ENCODE data around the gene NR1H3. TPM values are rescaled to one million over a fixed set of nuclear protein-coding genes. Genes with fewer than 3 reads are reported as not detected.
A peak's percentile ranks its signal among the peaks of the same experiment; 100 is the strongest.
"Not testable (repeated sequence)": the region's sequence is repeated elsewhere in the genome, so short reads cannot be mapped to it uniquely, and the experiment has no call there.

Gene NR1H3
- total RNA-seq, 1 donor from 2014 or later = 23.5 TPM

DNA sequence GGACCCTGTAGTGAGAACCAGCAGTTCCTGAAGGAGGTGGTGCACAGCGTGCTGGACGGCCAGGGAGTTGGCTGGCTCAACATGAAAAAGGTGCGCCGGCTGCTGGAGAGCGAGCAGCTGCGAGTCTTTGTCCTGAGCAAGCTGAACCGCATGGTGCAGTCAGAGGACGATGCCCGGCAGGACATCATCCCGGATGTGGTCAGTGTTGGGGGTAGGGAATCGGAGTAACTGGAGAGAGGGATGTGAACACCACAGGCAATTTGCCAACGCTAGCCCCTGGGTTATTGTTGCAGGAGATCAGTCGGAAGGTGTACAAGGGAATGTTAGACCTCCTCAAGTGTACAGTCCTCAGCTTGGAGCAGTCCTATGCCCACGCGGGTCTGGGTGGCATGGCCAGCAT, 32.1 kb downstream of the NR1H3 start:
- Histone ChIP-seq H3K27me3 (ENCODE audit: control insufficient read depth in 3 of 3, insufficient read depth in 3 of 3, low read length in 3 of 3) (no peaks in the 10 kb centered on the region), H3K4me3 (ENCODE audit: low read length in 3 of 3) (no peak overlapping the region), H3K27ac (ENCODE audit: low read depth, low read length) (no peak overlapping the region), H3K36me3 (ENCODE audit: control insufficient read depth in 3 of 3, insufficient read depth in 3 of 3, low read length in 3 of 3) (peaks cover 71 to 79% (median 74%) of the 10 kb centered on the region in 3 donors), H3K9me3 (ENCODE audit: control insufficient read depth in 3 of 3, low read length in 3 of 3) (no peaks in the 10 kb centered on the region), H3K9ac (ENCODE audit: low read depth in 1 of 3, low read length in 3 of 3) (no peak overlapping the region), H3K4me1 (ENCODE audit: control insufficient read depth in 3 of 3, insufficient read depth in 3 of 3, low read length in 3 of 3) (peaks cover 8 to 18% (median 16%) of the 10 kb centered on the region in 3 donors)

DNA sequence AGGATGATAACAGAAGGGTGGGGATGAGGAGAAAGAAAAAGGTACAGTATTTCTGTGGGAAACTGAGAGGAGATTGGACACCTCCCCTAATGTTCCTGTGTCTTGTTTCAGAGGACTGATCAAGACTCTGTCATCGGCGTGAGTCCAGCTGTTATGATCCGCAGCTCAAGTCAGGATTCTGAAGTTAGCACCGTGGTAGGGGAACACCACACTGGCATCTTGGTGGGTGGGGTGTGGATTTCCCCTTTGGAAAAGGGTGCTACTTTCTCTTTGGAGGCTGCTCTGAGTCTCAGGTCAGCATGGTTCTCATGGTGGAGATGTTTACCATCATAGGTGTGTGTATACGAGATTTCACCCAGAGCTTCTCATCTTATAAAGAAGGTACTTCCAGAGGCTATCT, 37.6 kb downstream of the NR1H3 start:
- H3K36me3 ChIP-seq (ENCODE audit: control insufficient read depth in 3 of 3, insufficient read depth in 3 of 3, low read length in 3 of 3) = peaks cover 63 to 76% (median 72%) of the 10 kb centered on the region in 3 donors
- no peaks in the 10 kb centered on the region for H3K4me1 ChIP-seq (ENCODE audit: control insufficient read depth in 3 of 3, insufficient read depth in 3 of 3, low read length in 3 of 3)
- peaks cover 0 to 8% (median 0%) of the 10 kb centered on the region in 3 donors for H3K9me3 ChIP-seq (ENCODE audit: control insufficient read depth in 3 of 3, low read length in 3 of 3)
- H3K9ac ChIP-seq (ENCODE audit: low read depth in 1 of 3, low read length in 3 of 3) = no peak overlapping the region
- no peak overlapping the region for H3K4me3 ChIP-seq (ENCODE audit: low read length in 3 of 3)
- no peaks in the 10 kb centered on the region for H3K27me3 ChIP-seq (ENCODE audit: control insufficient read depth in 3 of 3, insufficient read depth in 3 of 3, low read length in 3 of 3)
- H3K27ac ChIP-seq (ENCODE audit: low read depth, low read length) = no peak overlapping the region

- Histone ChIP-seq H3K27me3 (ENCODE audit: control insufficient read depth in 3 of 3, insufficient read depth in 3 of 3, low read length in 3 of 3) (no peaks in the 10 kb centered on the region), H3K4me1 (ENCODE audit: control insufficient read depth in 3 of 3, insufficient read depth in 3 of 3, low read length in 3 of 3) (no peaks in the 10 kb centered on the region), H3K4me3 (ENCODE audit: low read length in 3 of 3) (no peak overlapping the region), H3K9ac (ENCODE audit: low read depth in 1 of 3, low read length in 3 of 3) (no peak overlapping the region), H3K9me3 (ENCODE audit: control insufficient read depth in 3 of 3, low read length in 3 of 3) (peaks cover 0 to 8% (median 0%) of the 10 kb centered on the region in 3 donors), H3K36me3 (ENCODE audit: control insufficient read depth in 3 of 3, insufficient read depth in 3 of 3, low read length in 3 of 3) (peaks cover 56 to 72% (median 65%) of the 10 kb centered on the region in 3 donors), H3K27ac (ENCODE audit: low read depth, low read length) (no peak overlapping the region)
Observed at GRCh38 chr11:47296045-47296444, 38.2 kb downstream of the NR1H3 start.

GRCh38 chr11:47299078-47299477, 41.3 kb downstream of the NR1H3 start:
- Histone ChIP-seq H3K4me3 (ENCODE audit: low read length in 3 of 3) (no peak overlapping the region), H3K9me3 (ENCODE audit: control insufficient read depth in 3 of 3, low read length in 3 of 3) (peaks cover 0 to 8% (median 0%) of the 10 kb centered on the region in 3 donors)

GRCh38 chr11:47302853-47303252, 45.1 kb downstream of the NR1H3 start:
- no peak overlapping the region for H3K27ac ChIP-seq (ENCODE audit: low read depth, low read length)
- H3K9me3 ChIP-seq (ENCODE audit: control insufficient read depth in 3 of 3, low read length in 3 of 3) = peaks cover 0 to 8% (median 0%) of the 10 kb centered on the region in 3 donors
- H3K4me3 ChIP-seq (ENCODE audit: low read length in 3 of 3) = no peak overlapping the region
- peaks cover 16 to 20% (median 18%) of the 10 kb centered on the region in 3 donors for H3K4me1 ChIP-seq (ENCODE audit: control insufficient read depth in 3 of 3, insufficient read depth in 3 of 3, low read length in 3 of 3)
- peaks cover 35 to 56% (median 51%) of the 10 kb centered on the region in 3 donors for H3K36me3 ChIP-seq (ENCODE audit: control insufficient read depth in 3 of 3, insufficient read depth in 3 of 3, low read length in 3 of 3)
- no peaks in the 10 kb centered on the region for H3K27me3 ChIP-seq (ENCODE audit: control insufficient read depth in 3 of 3, insufficient read depth in 3 of 3, low read length in 3 of 3)
- no peak overlapping the region for H3K9ac ChIP-seq (ENCODE audit: low read depth in 1 of 3, low read length in 3 of 3)

More at GRCh38 chr11:47299078-47299477, 41.3 kb downstream of the NR1H3 start:
- no peaks in the 10 kb centered on the region for H3K4me1 ChIP-seq (ENCODE audit: control insufficient read depth in 3 of 3, insufficient read depth in 3 of 3, low read length in 3 of 3)
- H3K9ac ChIP-seq (ENCODE audit: low read depth in 1 of 3, low read length in 3 of 3) = no peak overlapping the region
- no peaks in the 10 kb centered on the region for H3K27me3 ChIP-seq (ENCODE audit: control insufficient read depth in 3 of 3, insufficient read depth in 3 of 3, low read length in 3 of 3)
- H3K27ac ChIP-seq (ENCODE audit: low read depth, low read length) = no peak overlapping the region
- peaks cover 43 to 54% (median 52%) of the 10 kb centered on the region in 3 donors for H3K36me3 ChIP-seq (ENCODE audit: control insufficient read depth in 3 of 3, insufficient read depth in 3 of 3, low read length in 3 of 3)

DNA sequence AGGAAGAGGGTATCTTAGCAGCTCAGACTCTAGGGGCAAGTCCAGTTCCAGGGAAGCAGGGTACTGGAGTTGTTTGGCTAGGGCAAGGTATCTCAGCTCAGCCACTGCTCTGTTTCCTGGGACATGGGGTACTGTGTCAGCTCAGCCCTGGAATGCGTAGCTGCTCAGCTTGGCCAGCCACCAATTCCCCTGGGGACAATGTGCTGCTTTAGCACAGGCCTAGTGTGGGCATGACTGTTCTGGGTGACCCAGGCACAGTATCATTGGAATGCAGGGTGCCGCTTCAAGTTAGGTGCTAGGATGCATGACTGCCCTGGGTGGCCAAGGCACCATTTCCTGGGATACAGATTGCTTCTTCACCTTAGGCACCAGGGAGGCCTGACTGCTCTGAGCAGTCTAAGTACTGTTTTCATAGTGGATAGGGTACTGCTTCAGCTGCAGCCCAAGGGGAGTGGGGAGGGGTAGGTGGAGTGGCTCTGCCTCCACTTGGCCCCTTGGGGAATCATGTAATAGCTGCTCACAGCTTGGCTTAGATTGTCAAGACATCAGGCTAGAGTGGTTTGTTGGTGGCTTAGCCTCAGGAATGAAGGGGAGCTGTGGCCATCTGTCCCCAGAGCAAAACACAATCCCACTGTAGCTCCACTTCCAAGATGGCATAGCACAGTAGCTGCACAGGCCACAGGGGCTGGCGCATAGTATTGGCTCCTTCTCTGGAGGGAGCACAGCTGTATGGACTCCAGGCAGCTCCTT, 48.1 kb downstream of the NR1H3 start:
- Histone ChIP-seq H3K36me3 (ENCODE audit: control insufficient read depth in 3 of 3, insufficient read depth in 3 of 3, low read length in 3 of 3) (peaks cover 41 to 56% (median 55%) of the 10 kb centered on the region in 3 donors), H3K4me1 (ENCODE audit: control insufficient read depth in 3 of 3, insufficient read depth in 3 of 3, low read length in 3 of 3) (peaks cover 16 to 20% (median 18%) of the 10 kb centered on the region in 3 donors), H3K9ac (ENCODE audit: low read depth in 1 of 3, low read length in 3 of 3) (peak overlapping the region in 2 of 3 donors; percentile 3 to 62), H3K9me3 (ENCODE audit: control insufficient read depth in 3 of 3, low read length in 3 of 3) (no peaks in the 10 kb centered on the region), H3K27me3 (ENCODE audit: control insufficient read depth in 3 of 3, insufficient read depth in 3 of 3, low read length in 3 of 3) (no peaks in the 10 kb centered on the region), H3K4me3 (ENCODE audit: low read length in 3 of 3) (no peak overlapping the region), H3K27ac (ENCODE audit: low read depth, low read length) (no peak overlapping the region)

- peaks cover 44 to 61% (median 60%) of the 10 kb centered on the region in 3 donors for H3K36me3 ChIP-seq (ENCODE audit: control insufficient read depth in 3 of 3, insufficient read depth in 3 of 3, low read length in 3 of 3)
- no peaks in the 10 kb centered on the region for H3K9me3 ChIP-seq (ENCODE audit: control insufficient read depth in 3 of 3, low read length in 3 of 3)
- H3K4me3 ChIP-seq (ENCODE audit: low read length in 3 of 3) = no peak overlapping the region
- H3K27ac ChIP-seq (ENCODE audit: low read depth, low read length) = no peak overlapping the region
- no peaks in the 10 kb centered on the region for H3K27me3 ChIP-seq (ENCODE audit: control insufficient read depth in 3 of 3, insufficient read depth in 3 of 3, low read length in 3 of 3)
- peak overlapping the region in 1 of 3 donors; percentile 3 for H3K9ac ChIP-seq (ENCODE audit: low read depth in 1 of 3, low read length in 3 of 3)
- peaks cover 16 to 20% (median 18%) of the 10 kb centered on the region in 3 donors for H3K4me1 ChIP-seq (ENCODE audit: control insufficient read depth in 3 of 3, insufficient read depth in 3 of 3, low read length in 3 of 3)
Observed at GRCh38 chr11:47306484-47306844, 48.7 kb downstream of the NR1H3 start.

DNA sequence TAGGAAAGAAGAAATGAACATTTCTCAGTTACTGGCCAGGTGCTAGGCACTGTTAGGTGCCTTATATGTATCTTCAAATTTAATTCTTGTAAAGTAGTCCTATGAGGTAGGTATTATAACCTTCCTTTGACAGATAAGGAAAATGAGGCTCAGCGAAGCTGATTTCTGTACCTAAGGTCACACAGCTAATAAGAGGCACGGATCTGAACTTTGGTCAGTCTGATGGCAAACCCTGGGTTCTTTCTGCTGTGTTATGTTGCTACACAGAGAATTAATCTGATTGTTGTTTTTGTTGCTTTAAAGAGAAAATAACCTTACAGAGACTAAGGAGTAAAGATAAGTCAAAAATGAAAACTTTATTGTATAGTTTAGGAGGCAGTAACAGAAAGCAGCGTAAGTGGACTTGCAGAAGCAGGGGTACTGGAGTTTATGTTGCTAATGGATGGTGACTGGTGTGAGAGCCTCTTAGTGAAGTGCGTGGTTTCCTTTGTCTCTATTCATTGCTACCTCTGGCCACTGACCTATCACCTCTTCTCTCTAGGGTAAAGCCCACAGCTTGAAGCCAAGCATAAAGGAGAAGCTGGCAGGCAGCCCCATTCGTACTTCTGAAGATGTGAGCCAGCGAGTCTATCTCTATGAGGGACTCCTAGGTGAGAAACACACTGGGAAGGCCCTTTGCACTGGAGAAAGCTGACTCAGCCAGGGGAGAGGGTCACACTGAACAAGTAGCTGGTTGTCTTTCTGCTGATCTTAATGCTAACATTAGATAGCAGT, 50.4 kb downstream of the NR1H3 start:
- peaks cover 49 to 71% (median 62%) of the 10 kb centered on the region in 3 donors for H3K36me3 ChIP-seq (ENCODE audit: control insufficient read depth in 3 of 3, insufficient read depth in 3 of 3, low read length in 3 of 3)
- no peaks in the 10 kb centered on the region for H3K9me3 ChIP-seq (ENCODE audit: control insufficient read depth in 3 of 3, low read length in 3 of 3)
- no peak overlapping the region for H3K4me3 ChIP-seq (ENCODE audit: low read length in 3 of 3)
- peaks cover 16 to 20% (median 18%) of the 10 kb centered on the region in 3 donors for H3K4me1 ChIP-seq (ENCODE audit: control insufficient read depth in 3 of 3, insufficient read depth in 3 of 3, low read length in 3 of 3)
- H3K9ac ChIP-seq (ENCODE audit: low read depth in 1 of 3, low read length in 3 of 3) = no peak overlapping the region
- no peaks in the 10 kb centered on the region for H3K27me3 ChIP-seq (ENCODE audit: control insufficient read depth in 3 of 3, insufficient read depth in 3 of 3, low read length in 3 of 3)
- H3K27ac ChIP-seq (ENCODE audit: low read depth, low read length) = no peak overlapping the region

GRCh38 chr11:47314992-47315391, 57.2 kb downstream of the NR1H3 start:
- Histone ChIP-seq H3K4me1 (ENCODE audit: control insufficient read depth in 3 of 3, insufficient read depth in 3 of 3, low read length in 3 of 3) (no peaks in the 10 kb centered on the region), H3K9me3 (ENCODE audit: control insufficient read depth in 3 of 3, low read length in 3 of 3) (no peaks in the 10 kb centered on the region), H3K27me3 (ENCODE audit: control insufficient read depth in 3 of 3, insufficient read depth in 3 of 3, low read length in 3 of 3) (no peaks in the 10 kb centered on the region), H3K36me3 (ENCODE audit: control insufficient read depth in 3 of 3, insufficient read depth in 3 of 3, low read length in 3 of 3) (peaks cover 39 to 47% (median 44%) of the 10 kb centered on the region in 3 donors), H3K4me3 (ENCODE audit: low read length in 3 of 3) (no peak overlapping the region), H3K27ac (ENCODE audit: low read depth, low read length) (no peak overlapping the region), H3K9ac (ENCODE audit: low read depth in 1 of 3, low read length in 3 of 3) (no peak overlapping the region)

DNA sequence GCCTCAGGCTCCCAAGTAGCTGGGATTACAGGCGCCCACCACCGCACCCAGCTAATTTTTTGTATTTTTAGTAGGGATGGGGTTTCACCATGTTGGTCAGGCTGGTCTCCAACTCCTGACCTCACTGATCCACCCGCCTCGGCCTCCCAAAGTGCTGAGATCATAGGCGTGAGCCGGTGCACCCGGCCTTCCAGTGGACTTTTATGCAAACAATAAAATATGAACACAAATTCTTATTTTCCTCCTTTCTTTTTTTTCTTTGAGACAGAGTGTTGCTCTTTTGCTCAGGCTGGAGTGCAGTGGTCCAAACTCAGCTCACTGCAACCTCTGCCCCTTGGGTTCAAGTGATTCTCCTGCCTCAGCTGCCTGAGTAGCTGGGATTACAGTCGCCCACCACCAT, 58.7 kb downstream of the NR1H3 start:
- not testable (repeated sequence) for H3K27me3 ChIP-seq (ENCODE audit: control insufficient read depth in 3 of 3, insufficient read depth in 3 of 3, low read length in 3 of 3); H3K4me1 ChIP-seq (ENCODE audit: control insufficient read depth in 3 of 3, insufficient read depth in 3 of 3, low read length in 3 of 3); H3K9ac ChIP-seq (ENCODE audit: low read depth in 1 of 3, low read length in 3 of 3); H3K4me3 ChIP-seq (ENCODE audit: low read length in 3 of 3); H3K27ac ChIP-seq (ENCODE audit: low read depth, low read length); H3K9me3 ChIP-seq (ENCODE audit: control insufficient read depth in 3 of 3, low read length in 3 of 3)
- H3K36me3 ChIP-seq (ENCODE audit: control insufficient read depth in 3 of 3, insufficient read depth in 3 of 3, low read length in 3 of 3) = peaks cover 32 to 43% (median 33%) of the 10 kb centered on the region in 3 donors

Data from skeletal muscle tissue (tissue), 4 donors.